ENCODE measurements around the gene CFAP70. TPM values are rescaled to one million over a fixed set of nuclear protein-coding genes. Genes with fewer than 3 reads are reported as not detected.

The CFAP70 gene
- total RNA-seq, 4 donors from 2014 or later, result 2.6 to 12.9 (median 4.3) TPM

DNA sequence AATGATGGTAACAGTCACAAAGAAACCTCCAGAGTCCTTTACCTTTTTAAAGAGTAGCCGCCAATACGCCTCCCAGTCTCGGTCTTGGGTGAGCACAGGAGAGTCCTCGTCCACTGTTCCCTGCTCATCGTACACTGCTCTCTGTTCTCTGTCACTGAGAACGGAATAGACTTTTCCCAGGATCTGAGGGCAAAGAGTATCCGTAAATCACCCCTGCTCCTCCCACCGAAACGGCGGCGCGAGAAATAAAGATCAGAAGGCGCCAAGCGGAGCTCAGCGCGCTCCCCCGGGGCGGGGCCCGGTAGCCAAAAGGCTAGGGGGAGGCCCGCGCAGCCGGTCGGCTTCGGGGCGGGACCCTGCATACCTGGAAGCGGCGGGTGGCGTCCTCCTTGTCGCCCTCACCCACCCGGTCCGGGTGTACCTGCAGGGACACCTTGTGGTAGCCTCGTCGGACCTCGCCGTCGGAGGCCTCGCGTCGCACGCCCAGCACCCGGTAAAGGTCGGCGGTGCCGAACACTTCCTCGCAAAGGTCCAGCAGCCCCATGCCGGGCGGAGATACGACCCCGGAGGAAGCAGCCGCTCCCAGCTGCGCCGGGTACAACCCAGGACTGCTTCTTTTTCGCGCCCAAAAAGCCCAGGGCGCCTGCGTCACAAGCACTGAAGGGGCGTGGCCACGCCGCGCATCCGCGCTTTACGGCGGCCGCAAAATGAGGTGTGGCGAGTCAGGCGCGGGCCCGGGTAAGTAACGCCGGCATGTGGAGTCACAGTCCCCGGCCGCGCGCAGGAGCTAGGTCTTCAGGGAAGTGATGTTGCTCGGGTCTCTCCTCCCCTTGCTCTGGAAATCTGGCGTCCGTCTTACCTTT lies 111.8 kb downstream of the CFAP70 start, which contains the start of gene DNAJC9:
Gene DNAJC9 (minus strand): TSS at position 610 of the 863 bp plus-strand sequence. CDS start 66 bp downstream, at position 544.
- Histone ChIP-seq H3K36me3 (peaks cover 41% of the 10 kb centered on the region), H3K27me3 (no peaks in the 10 kb centered on the region), H3K4me3 (peak within 1 kb of the TSS; percentile 73), H3K4me1 (peaks cover 53% of the 10 kb centered on the region), H3K27ac (peak within 1 kb of the TSS; percentile 86), H3K9me3 (no peaks in the 10 kb centered on the region)
- peak; percentile 97 for DNase-seq (ENCODE audit: low spot score in 2 of 2)
- TF ChIP-seq POLR2AphosphoS5 (IDR thresholded peaks at IDR 0.05) (peak; percentile 11 to 85 (median 76)), EP300 (IDR thresholded peaks at IDR 0.05) (no peak), POLR2A (IDR thresholded peaks at IDR 0.05) (peak; percentile 59 to 88)
- TF ChIP-seq, protein P1, sequence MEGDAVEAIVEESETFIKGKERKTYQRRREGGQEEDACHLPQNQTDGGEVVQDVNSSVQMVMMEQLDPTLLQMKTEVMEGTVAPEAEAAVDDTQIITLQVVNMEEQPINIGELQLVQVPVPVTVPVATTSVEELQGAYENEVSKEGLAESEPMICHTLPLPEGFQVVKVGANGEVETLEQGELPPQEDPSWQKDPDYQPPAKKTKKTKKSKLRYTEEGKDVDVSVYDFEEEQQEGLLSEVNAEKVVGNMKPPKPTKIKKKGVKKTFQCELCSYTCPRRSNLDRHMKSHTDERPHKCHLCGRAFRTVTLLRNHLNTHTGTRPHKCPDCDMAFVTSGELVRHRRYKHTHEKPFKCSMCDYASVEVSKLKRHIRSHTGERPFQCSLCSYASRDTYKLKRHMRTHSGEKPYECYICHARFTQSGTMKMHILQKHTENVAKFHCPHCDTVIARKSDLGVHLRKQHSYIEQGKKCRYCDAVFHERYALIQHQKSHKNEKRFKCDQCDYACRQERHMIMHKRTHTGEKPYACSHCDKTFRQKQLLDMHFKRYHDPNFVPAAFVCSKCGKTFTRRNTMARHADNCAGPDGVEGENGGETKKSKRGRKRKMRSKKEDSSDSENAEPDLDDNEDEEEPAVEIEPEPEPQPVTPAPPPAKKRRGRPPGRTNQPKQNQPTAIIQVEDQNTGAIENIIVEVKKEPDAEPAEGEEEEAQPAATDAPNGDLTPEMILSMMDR (IDR thresholded peaks at IDR 0.05), result no peak
- WGBS, result 1% methylated on average over 42 of the region's 78 CpGs

DNA sequence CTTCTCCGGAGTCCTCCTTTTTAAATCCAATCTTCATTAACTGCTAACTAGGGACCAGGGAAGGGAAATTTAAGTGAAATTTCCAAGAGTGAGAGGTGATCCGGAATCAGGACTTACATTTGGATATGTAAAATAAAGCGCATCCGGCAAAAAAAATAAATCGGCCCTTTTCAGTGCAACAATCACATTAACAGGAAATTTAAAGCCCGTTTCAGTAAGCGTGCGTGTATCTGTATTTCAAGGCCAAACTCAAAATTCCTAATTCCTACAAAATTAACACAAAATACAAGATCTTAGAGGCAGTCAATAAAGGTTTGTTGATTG lies 112.4 kb downstream of the CFAP70 start:
- TF ChIP-seq EP300 (IDR thresholded peaks at IDR 0.05) (no peak), POLR2A (IDR thresholded peaks at IDR 0.05) (no peak), POLR2AphosphoS5 (IDR thresholded peaks at IDR 0.05) (no peak)
- TF ChIP-seq, protein P1 (IDR thresholded peaks at IDR 0.05), result no peak
- H3K9me3 ChIP-seq, result no peaks in the 10 kb centered on the region
- peak overlapping the region; percentile 86 for H3K27ac ChIP-seq
- H3K4me3 ChIP-seq, result peak overlapping the region; percentile 73
- H3K27me3 ChIP-seq, result no peaks in the 10 kb centered on the region
- peaks cover 47% of the 10 kb centered on the region for H3K4me1 ChIP-seq
- DNase-seq (ENCODE audit: low spot score in 2 of 2), result no peak
- WGBS, result 2% methylated on average over 8 of the region's 8 CpGs
- peaks cover 47% of the 10 kb centered on the region for H3K36me3 ChIP-seq

DNA sequence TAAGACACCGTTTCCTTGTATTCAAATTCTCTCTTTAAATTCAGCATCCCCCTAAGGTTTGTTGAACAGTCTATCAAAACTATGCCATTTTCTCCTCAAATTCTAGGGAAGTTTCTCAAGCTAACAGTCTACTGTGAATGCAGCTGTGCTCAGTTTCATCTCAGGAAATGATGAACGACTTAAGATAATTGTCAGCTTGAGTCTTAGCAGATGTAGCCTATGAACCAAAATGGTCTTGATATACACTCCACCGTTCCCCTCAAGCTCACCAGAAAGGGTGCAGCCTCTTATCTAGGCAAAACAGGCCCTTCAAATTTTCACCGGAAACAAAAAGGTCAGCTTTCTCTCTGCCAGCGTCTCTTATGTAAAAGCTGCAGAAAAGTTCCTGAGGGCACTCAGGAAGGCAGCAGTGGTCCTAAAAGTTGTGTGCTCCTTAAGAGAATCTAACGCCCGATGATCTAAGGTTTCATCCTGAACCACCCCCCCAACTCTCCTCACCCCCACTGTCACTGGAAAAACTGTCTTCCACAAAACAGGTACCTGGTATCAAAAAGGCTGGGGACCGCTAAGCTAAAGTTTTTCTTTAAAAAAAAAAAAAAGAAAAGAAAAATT lies 113.7 kb downstream of the CFAP70 start:
- TF ChIP-seq POLR2AphosphoS5 (IDR thresholded peaks at IDR 0.05) (no peak), EP300 (IDR thresholded peaks at IDR 0.05) (no peak), POLR2A (IDR thresholded peaks at IDR 0.05) (no peak)
- TF ChIP-seq, protein P1 (IDR thresholded peaks at IDR 0.05), result no peak
- H3K36me3 ChIP-seq, result peaks cover 59% of the 10 kb centered on the region
- H3K27ac ChIP-seq, result no peak overlapping the region
- H3K27me3 ChIP-seq, result no peaks in the 10 kb centered on the region
- H3K9me3 ChIP-seq, result no peaks in the 10 kb centered on the region
- WGBS, result 58% methylated on average over 8 of the region's 8 CpGs
- no peak for DNase-seq (ENCODE audit: low spot score in 2 of 2)
- H3K4me3 ChIP-seq, result no peak overlapping the region
- peaks cover 39% of the 10 kb centered on the region for H3K4me1 ChIP-seq

DNA sequence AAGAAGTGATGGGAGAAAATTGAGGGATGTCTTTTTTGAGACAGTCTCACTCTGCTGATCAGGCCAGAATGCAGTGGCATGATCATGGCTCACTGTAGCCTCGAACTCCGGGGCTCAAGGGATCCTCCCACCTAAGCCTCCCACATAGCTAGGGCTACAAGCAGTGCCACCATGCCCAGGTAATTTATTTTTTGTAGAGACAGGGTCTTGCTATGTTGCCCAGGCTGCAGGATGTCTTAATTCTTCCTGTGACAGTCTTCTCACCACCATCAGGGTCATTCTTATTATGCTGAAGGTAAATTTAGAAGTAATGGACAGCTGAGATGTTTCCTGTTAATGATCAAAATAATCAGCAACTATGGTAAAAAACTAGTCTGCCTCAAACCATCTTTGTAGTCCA lies 118.8 kb downstream of the CFAP70 start:
- Histone ChIP-seq H3K4me1 (peaks cover 17% of the 10 kb centered on the region), H3K9me3 (no peaks in the 10 kb centered on the region), H3K4me3 (no peak overlapping the region), H3K27ac (no peak overlapping the region), H3K27me3 (no peaks in the 10 kb centered on the region), H3K36me3 (peaks cover 78% of the 10 kb centered on the region)
- TF ChIP-seq EP300 (IDR thresholded peaks at IDR 0.05) (no peak), POLR2A (IDR thresholded peaks at IDR 0.05) (no peak), POLR2AphosphoS5 (IDR thresholded peaks at IDR 0.05) (no peak)
- TF ChIP-seq, protein P1 (IDR thresholded peaks at IDR 0.05), result no peak
- DNase-seq (ENCODE audit: low spot score in 2 of 2), result no peak
- 93% methylated on average over 2 of the region's 2 CpGs for WGBS

DNA sequence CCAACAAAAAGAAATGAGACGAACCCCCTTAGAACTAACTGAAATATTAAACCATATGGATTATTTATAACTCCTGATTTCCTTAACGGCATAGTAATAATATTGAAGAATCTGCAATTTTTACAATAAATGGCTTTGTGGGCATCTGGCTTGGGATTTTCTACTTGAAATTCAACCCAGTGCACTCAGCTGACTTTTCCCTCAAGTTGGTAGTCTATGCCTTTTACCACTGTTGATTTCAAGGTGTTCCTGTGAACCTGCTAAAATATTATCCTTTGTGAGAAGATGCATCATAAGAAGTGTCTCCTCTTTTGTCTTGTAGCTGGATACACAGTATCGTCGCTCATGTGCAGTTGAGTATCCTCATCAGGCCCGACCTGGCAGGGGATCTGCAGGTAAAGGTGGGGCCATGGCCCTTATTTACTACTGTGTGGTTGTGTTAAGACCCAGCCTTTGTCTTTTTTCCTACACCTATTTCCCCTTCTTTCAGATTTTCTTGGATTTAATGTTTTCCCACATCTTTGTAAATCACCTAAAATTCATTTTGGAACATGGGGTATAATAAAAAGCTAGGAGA lies 119.6 kb downstream of the CFAP70 start:
- H3K4me3 ChIP-seq, result no peak overlapping the region
- peaks cover 9% of the 10 kb centered on the region for H3K4me1 ChIP-seq
- H3K27ac ChIP-seq, result no peak overlapping the region
- peaks cover 79% of the 10 kb centered on the region for H3K36me3 ChIP-seq
- TF ChIP-seq POLR2A (IDR thresholded peaks at IDR 0.05) (no peak), EP300 (IDR thresholded peaks at IDR 0.05) (no peak)
- TF ChIP-seq, protein P1 (IDR thresholded peaks at IDR 0.05), result no peak
- no peak for DNase-seq (ENCODE audit: low spot score in 2 of 2)
- no peaks in the 10 kb centered on the region for H3K9me3 ChIP-seq
- 94% methylated on average over 5 of the region's 5 CpGs for WGBS
- H3K27me3 ChIP-seq, result no peaks in the 10 kb centered on the region
